GM19193 (cell line): Measurements from ENCODE around the gene VWC2L.

Experiments
- POLR2A ChIP-seq: IDR thresholded peaks from 4 replicates; pipeline ENCODE4 v1.6.1; 2011; ENCODE audit not compliant: insufficient read depth, insufficient read length; ENCODE audit errors: extremely low read depth

VWC2L gene

GRCh38 chr2:214547931-214548330 is 137.1 kb downstream of the VWC2L start:
- TF ChIP-seq POLR2A = no peak

GRCh38 chr2:214549946-214550345 is 139.1 kb downstream of the VWC2L start:
- TF ChIP-seq POLR2A = no peak

GRCh38 chr2:214550786-214551185 is 139.9 kb downstream of the VWC2L start:
- TF ChIP-seq POLR2A = no peak

GRCh38 chr2:214557884-214558283 is 147.0 kb downstream of the VWC2L start:
- no peak for TF ChIP-seq POLR2A

- TF ChIP-seq POLR2A = no peak
Measured at GRCh38 chr2:214558341-214558740, 147.5 kb downstream of the VWC2L start.

GRCh38 chr2:214560176-214560575 is 149.3 kb downstream of the VWC2L start:
- TF ChIP-seq POLR2A = no peak

GRCh38 chr2:214560618-214561190 is 149.8 kb downstream of the VWC2L start:
- TF ChIP-seq POLR2A = no peak

GRCh38 chr2:214565246-214565645 is 154.4 kb downstream of the VWC2L start:
- no peak for TF ChIP-seq POLR2A

GRCh38 chr2:214566457-214566856 is 155.6 kb downstream of the VWC2L start:
- TF ChIP-seq POLR2A = no peak

GRCh38 chr2:214569419-214570035 is 158.7 kb downstream of the VWC2L start:
- TF ChIP-seq POLR2A = no peak

GRCh38 chr2:214574084-214574781 is 163.4 kb downstream of the VWC2L start:
- no peak for TF ChIP-seq POLR2A

GRCh38 chr2:214575030-214575429 is 164.2 kb downstream of the VWC2L start:
- TF ChIP-seq POLR2A = no peak

- TF ChIP-seq POLR2A = no peak
Measured at GRCh38 chr2:214575465-214575864, 164.6 kb downstream of the VWC2L start.

- no peak for TF ChIP-seq POLR2A
Measured at GRCh38 chr2:214577769-214578168, 166.9 kb downstream of the VWC2L start.

- no peak for TF ChIP-seq POLR2A
Measured at GRCh38 chr2:214578442-214578841, 167.6 kb downstream of the VWC2L start.

GRCh38 chr2:214579035-214579434 is 168.2 kb downstream of the VWC2L start:
- no peak for TF ChIP-seq POLR2A
